NCI-H128 (cell line): ENCODE measurements around the gene SRP14.

Experiments
- DNase-seq: peaks from one replicate; lab custom pipeline; 2025; ENCODE audit not compliant: unreplicated experiment; lab: John Stamatoyannopoulos, UW

Gene SRP14

DNA sequence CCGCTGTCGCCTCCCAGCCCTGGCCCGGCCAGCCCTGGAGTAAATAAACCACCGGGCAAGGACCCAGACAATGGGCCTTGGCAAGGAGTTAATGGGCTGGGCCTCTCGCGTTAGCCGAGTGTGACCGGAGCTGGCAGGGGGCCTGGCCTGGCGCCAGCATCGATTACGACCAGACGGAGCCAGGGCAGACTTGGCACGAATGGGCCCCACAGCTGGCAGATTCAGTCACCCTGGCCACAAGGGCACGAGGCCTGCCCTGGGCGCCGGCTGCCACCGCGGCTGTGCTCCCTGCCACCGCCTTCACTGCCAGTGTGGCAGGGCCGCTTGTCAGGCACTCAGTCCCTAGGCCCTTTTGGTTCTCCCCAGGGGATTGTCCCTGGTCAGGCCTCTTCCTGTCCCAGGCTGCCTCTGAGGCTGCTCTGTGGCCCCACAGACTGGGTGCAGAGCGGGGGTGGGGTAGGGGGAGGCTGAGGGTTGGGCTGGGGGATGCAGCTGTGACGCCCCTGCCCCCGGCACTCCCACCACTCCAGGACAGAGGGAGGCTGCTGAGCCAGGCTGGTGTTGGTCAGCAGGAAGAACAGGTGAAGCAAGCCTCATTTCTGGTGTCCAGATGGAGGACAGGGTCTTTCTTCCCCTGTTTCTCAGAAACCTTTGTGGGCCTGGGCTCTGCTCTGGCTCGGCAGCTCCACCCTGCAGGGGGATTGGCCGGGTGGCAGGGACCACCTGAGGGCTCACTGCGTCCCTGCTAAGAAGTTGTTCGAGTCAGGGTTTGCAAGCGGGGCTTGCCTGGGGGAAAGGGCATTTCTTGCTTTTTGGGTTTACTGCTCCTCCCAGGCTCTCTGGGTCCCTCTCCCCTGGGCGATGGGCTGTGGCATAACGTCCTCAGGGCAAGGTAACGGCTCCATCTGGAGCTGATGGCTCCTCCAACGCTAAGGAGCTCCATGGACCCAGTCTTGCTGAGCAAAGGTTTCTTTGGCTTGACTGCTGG, 30.5 kb upstream of the SRP14 start:
- DNase-seq: peak; percentile 87

DNA sequence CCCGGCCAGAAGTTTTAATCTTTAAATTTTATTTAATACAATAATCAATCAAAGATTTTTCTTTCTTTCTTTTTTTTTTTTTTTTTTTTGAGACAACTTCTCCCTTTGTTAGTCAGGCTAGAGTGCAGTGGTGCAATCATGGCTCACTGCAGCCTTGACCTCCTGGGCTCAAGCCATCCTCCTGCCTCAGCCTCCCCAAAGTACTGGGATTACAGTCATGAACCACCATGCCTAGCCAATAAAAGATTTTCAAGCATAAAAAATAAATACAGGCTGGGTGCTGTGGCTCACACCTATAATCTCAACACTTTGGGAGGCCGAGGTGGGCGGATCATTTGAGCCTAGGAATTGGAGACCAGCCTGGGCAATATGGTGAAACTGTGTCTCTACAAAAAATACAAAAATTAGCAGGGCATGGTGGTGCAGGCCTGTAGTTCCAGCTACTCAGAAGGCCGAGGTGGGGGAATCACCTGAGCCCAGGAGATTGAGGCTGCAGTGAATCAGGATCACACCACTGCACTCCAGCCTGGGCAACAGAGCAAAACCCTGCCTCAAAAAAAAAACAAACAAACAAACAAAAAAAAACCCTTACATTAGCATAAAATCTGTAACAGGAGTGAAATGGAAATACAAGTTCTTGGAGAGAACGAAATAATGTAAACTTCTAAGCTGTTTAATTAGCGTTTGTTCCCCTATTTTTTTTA, 29.1 kb upstream of the SRP14 start:
- DNase-seq: no peak

DNA sequence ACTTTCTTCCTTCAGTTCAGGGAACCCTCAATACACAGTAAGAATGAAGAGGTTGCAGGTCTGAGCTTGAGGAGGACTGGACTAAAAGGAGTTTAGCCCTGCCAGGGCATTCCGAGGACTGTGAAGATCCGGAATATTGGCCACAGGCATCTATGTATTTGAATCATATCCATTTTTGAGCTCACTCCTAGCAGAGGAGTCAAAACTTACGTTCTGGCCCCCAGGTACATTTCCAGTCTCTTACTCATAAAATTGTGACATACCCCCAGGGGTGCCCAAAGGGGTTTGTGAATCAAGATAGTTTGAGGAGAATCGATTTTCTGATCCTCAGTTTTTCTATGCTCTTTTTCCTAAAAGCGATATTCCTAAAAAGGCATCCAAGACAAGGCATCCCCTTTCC, 27.6 kb upstream of the SRP14 start:
- no peak for DNase-seq

DNA sequence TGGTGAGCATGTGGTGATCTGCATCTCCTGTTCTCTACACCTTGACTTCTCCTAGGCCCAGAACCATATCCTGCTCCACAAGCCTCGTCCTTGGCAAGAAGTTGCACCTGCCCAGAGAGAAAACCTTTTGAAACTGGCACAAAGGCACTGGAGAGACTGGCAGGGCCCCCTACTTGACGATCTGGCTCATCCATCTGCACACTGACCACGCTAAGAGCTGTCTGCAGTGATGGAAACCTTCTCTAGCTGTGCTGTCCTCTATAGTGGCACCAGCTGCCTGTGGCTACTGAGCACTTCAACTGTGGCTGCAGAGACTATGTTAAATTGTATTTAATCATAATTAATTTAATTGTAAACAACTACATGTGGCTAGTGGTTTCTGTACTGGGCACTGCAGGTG, 26.2 kb upstream of the SRP14 start:
- no peak for DNase-seq

DNA sequence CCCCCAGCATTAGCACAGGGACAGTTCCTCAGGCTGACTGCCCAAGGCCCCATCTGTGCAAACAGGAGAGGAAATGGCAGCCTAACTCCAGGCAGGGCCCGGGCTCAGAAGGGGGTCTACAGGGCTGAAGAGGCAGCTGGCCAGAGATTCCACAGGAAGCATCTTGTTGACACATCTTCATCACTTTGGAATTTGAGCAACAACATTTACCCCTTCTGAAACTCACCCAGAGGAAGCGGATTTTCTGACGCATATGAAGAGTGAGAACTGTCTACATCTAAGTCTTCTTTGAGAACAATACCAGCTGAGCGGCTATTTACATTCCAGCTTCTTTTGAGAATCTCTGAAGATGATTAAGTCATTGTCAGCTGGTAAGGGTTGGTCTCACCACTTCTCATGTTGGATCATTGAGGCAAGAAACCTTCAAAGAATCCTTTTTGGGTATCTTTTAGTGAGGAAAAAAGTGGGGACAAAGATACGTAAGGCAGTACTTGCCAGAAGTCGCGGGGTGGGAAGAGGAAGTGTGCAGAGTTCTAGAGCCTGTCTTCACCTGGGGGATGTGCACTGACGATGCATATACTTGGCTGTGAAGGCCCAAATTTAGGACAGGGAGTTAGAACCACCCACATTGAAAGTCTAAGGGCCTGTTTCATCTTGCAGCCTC, 25.4 kb upstream of the SRP14 start:
- DNase-seq: no peak

DNA sequence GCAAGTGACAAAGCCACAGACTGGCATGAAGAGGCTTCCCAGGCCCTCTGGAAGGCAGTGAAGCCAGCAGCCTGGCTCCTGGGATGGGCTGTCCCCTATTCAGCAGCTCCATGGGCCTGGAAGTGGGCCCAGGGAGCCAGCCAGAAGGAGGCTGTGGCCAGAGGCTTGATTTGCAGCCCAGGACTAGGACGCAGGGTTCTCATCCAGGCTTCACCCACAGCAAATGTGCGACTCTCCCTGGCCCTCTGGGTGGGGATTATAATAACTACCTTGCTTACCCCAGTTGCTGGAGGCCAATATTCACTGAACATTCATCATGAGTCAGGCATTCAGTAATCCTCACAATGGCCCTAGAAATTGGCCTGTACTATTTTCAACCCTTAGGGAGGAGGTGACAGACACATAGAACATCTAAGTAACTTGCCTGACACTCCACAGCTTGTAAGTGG, 24.6 kb upstream of the SRP14 start:
- DNase-seq: no peak

DNA sequence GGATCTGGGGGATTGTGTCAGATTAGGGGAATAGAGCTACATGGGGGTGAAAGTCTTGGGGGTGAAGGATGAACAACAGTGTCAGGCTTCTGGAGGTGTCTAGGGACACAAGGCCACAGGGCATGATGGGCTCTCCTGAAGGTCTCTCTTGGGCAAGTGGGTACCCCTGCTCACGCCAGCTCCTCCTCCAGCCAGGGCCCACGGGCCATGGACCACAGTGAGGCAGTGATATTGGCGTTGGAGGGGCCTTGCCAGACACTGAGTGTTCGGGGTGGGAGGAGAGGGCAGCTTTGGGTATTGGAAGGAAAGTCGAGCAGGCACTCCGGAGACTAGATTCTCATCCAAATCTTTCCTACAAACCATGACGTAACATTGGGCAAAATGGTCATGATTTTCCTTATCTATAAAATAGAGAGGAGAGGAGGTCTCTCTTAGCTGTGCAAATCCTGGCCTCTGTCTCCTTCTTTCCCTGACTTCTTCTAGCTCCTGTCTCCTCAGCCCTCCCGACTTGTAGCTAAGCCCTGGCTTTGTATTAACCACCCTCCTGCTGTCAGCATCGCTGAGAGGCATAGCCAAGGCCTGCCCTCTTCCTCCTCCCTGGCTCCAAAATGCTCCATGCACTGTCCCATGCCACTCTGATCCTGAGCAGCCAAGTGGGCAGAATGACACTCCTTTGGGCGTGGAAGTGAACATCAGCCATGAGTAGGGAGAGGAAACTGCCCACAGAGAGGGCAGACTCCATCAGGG, 24.0 kb upstream of the SRP14 start:
- DNase-seq: no peak

DNA sequence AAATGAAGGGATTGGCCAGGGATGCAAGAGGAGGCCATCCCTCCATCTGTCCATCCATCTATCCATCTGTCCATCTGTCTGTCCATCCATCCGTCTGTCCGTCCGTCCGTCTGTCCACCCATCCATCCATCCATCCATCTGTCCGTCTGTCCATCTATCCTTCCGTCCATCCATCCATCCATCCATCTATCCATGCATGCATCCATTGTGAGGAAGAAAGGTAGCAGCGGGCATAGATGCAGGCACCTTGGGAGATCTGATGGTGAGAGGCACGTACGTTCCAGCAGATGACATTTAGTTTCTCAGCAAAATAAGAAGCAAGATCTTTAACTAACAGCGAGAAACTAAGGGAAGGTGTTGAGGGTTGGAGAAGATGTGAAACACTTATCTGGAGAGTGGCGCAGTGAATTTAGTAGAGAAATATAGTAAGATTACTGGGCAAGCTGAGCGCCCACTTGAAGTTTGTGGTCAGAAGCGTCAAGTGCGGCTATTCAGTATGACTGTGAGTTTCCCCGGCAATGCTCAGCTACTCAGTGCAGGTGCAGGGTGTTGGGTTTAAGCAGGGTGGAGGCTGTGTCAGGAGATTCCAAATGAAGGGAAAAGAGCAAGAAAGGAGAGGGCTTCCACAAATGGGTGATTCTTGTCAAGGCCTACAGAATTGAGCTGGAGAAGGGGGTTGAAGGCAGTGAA, 22.4 kb upstream of the SRP14 start:
- no peak for DNase-seq

DNA sequence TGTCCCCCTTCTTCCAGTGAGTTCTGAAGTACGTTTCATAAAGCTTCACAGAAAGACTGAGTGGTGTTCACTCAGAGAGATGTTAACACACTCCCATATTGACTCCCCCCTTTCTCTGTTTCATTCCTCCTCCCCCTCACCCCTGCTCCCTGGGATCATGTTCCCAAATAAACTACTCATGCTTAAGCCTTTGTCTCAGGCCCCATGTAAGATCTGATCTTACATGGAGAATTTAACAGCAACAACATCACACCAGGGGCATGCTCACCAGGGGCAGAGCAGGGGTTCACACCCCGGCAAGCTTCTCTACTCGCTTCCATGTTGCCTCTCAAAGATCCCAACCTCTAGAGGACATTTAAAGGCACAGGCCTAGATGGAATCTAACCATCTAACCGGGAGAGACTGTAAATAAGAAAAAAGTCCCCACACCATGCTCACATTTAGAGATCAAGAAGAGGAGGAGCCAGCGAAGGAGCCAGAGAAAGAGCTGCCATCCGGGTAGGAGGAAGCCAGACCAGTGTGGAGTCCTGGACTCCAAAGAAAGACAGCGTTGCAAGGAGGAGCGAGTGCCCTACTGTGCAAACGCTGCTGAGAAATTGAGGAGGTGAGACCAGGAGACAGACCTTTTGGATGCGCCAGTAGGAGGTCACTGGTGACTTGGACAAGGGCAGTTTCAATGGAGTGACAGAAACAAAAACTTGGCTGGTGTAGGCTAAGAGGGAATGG, 21.4 kb upstream of the SRP14 start:
- no peak for DNase-seq

DNA sequence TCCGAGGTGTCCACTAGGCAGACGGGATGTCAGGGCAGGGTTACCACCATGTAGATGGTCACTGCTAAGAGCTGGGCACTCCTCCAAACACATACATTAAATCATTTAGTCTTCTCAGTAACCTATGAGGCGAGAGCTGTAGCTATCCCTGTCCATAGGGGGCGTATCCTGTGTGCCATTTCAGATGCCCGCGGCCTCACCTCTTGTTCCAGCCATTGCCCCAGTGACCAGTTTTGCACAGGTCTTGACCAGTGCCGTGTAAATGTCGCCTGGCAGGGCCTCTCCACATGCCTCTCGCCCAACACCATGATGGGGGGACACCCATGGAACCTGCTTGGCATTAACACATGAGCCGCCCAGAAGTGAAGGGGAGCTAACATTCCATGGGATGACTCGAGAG, 20.8 kb upstream of the SRP14 start:
- DNase-seq: no peak

DNA sequence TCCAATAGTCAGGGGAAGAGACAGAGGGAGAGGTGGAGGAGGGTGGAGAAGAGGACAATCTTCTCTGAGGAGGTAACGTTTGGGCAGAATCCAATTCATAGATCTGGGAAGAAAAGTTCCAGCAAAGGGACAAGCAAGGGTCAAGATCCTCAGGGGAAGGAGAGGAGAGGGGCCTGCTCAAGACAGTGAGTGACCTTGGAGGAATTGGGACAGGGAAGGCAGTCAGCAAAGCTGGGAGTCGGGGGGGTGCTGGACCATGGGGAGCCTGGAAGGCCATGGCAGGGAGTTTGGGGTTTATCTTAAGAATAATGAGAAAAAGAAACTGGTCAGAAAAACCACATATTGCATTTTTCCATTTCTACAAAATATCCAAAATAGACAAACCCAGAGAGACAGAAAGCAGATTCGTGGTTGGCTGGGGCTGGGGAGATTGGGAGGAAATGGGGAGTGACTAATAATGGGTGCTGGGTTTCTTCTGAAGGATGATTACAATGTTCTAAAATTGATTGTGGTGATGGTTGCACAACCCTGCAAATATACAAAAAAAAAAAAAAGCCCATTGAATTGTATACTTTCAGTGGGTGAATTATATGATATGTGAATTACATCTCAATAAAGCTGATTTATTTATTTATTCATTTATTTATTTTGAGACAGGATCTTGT, 19.6 kb upstream of the SRP14 start:
- no peak for DNase-seq

DNA sequence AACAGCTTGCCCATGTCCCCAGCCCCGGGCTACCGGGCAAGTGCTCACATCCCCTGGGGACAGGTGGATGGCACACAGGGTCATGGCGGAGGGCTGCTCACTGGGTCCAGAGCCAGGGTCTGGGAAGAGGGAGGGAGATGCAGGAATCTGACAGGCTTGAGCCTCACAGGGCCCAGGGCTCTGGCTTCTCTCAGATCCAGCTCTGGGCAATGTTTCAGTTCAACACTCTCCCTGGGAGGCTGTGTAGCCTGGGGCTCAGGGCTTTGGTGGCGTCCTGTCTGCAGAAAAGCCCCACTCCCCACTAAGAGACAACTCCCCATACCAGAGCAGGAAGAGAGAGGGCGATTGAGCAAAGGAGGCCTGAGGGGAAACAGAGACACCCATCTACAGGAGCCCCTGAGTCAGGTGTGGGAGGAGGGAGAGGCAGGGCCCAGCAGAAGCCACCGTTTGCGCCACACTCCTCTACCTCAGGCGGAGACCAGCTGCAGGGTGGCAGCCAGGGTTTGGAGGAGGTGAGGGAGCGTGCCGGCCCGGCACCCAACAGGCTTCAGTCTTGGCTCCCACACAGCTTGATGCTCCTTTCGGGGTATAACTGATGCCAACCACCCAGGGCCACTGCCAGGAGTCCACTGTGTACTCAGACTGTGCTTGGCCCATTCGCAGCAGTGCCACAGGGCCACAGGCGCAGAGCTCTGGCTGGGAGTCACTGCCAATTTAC, 16.8 kb upstream of the SRP14 start:
- no peak for DNase-seq

DNA sequence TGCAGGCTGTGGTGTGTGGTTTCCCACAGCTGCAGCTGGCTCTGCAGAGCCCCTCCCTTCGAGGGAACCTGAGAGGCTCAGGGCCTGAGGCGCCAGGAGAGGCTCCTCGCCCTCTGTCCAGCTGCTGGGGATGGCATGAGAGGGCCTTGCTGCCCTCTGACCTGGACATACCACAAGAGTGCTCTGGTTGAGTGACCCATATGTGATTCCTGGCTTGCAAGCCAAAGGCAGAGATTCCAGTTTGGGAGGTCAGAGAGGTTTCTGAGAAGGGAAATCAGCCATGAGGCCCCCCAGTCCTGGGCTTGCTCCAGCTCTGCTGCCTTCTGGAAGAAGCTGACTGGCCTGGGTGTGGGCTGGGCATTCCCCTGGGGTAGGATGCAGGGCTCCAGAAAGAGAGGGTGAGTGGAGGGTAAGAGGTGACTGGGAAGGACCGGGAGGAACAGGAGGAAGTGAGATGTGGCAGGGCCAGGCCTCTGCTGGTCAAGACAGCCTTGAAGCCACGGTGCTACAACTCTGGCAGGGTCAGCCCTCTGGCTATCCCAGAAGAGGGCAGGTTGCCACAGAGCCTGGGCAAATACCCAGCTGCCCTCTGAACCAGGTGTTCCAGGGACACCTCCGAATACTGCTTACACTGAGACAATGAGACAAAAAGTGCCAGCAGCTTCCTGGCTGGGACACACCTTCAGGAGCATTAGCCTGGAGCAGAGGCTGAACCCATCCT, 16.0 kb upstream of the SRP14 start:
- DNase-seq: no peak

DNA sequence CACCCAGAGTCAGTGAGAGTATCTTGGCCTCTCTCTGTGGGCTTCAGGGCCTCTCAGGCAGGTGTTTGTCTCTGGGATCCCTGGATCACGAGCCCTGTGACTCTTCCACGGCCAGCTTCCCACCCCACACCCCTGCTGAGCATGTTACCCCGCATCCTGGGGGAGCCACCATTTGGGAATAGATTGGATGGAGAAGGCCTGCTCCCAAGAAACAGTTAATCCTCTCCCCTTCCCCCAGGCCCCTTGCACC, 15.5 kb upstream of the SRP14 start:
- DNase-seq: no peak

DNA sequence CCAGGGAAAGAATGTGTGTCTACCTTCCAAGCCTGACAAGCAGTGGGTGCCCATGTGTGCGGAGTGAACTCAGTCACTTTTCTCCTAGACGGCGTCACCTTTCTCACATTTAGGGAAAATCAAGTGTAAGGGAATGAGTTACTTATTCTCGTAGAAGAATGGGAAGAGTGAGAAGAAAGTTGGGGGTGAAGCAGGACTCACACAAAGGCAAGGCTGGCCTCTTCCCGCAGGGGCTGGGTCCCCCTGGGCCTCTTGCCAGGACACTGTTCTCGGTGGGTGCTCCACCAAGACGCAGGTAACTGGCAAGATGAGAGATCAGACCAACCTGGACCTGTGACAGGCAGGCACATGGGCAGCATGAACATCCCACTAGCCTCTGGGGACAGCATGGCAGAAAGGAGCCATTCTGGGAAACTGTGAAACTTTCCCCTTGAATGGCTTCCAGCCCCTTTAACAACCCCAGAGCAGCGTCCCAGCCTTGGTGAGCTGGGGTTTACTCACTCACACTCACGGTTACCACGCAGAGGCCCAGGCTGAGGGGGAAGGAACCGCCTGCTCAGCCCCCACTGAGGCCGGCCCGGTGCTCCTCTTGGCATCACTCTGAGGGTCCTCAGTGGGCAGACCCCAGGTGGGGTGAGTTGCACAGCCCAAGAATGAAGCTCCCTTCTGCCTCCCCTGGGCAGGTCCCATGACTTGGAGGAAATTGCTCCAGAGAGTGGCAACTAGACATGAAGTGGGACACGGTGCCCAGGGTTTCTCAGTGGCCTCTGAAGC, 15.0 kb upstream of the SRP14 start:
- DNase-seq: no peak

DNA sequence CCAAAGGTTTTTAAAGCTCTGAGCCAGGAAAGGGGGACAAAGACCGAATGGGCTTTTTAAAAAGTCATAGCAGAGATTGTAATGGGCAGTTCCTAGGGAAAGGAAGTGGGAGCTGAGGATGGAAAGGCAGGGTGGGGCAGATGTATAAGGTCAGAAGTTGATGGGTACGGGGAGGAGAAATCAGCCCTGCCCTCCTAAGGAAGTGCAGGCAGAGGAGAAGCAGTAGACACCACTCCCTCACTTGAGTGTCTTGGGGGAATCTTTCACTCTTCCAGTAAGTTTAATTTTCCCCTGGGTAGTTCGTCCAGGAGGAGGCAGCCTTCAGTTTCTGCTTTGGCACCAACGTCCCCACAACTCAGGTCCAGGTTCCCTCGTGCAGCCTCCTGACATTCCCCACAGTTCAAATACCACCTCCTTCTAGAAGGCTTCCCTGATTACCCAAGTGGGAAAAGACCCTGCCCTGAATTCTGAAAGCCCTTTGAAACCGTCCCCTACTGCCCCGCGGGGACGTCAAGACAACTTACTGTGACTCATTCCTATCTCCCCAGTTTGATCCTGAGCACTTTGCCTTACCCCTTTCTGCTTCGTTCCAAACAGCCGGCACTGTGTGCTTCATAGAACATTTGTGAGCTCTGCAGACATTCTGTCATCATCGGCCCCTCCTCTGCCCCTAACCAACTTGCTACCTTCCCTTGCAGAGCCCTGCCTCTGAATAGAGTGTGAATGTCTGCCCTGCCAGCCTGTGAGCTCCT, 14.3 kb upstream of the SRP14 start:
- DNase-seq: no peak

DNA sequence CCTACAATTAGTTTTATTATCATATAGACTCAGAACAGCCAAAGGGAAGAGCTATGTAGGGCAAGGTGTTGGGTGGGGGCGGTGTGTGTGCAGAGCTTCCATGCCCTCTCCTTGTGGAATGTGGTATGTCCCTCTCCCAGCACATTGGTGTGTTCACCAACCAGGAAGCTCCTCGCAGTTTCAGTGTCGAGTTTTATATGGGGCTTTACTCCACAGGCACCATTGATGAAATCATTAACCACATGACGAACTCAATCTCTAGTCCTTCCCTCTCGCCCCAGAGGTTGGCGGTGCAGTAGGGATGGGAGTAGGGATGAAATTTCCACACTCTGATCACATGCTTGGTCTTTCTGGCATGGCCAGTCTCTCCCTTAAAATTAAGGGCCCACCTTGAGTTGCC, 13.6 kb upstream of the SRP14 start:
- no peak for DNase-seq
